ENCODE results near the gene MLH3.

- TF ChIP-seq CTCF (conservative IDR thresholded peaks at IDR 0.05; ENCODE audit: low read length) = no peak
- no peak for TF ChIP-seq EZH2phosphoT487 (IDR thresholded peaks at IDR 0.05; ENCODE audit: borderline replicate concordance)
Measured at GRCh38 chr14:75094896-75095295, 43.6 kb upstream of the MLH3 start.

Measured in Loucy (cell line).